Measurements from ENCODE around the gene PSKH1.

Gene PSKH1

GRCh38 chr16:67954421-67955196, 61.6 kb downstream of the PSKH1 start:
- no peaks in the 10 kb centered on the region for H3K36me3 ChIP-seq (ENCODE audit: insufficient read depth, low read length)
- no peak overlapping the region for H3K9ac ChIP-seq (ENCODE audit: low read depth, low read length, poor library complexity, severe bottlenecking)
- no peaks in the 10 kb centered on the region for H3K9me2 ChIP-seq (replicated peaks; ENCODE audit: low read depth, low read length)
- TF ChIP-seq EZH2phosphoT487 (IDR thresholded peaks at IDR 0.05; ENCODE audit: borderline replicate concordance) (no peak), CTCF (conservative IDR thresholded peaks at IDR 0.05; ENCODE audit: low read length) (no peak)
- no peak overlapping the region for H2AFZ ChIP-seq (ENCODE audit: low read length)
- no peaks in the 10 kb centered on the region for H3K27me3 ChIP-seq (ENCODE audit: insufficient read depth, low read length, poor library complexity, severe bottlenecking)
- H3K4me2 ChIP-seq (ENCODE audit: low read depth, low read length, poor library complexity, severe bottlenecking), result no peak overlapping the region
- H3K9me3 ChIP-seq (ENCODE audit: insufficient read depth, low read depth, low read length), result no peaks in the 10 kb centered on the region
- no peaks in the 10 kb centered on the region for H3K4me1 ChIP-seq (ENCODE audit: insufficient read depth, low read length, poor library complexity, severe bottlenecking)
- no peaks in the 10 kb centered on the region for H3K79me2 ChIP-seq (ENCODE audit: insufficient read depth, low read length)
- H4K20me1 ChIP-seq (ENCODE audit: insufficient read depth, low read length, poor library complexity, severe bottlenecking), result no peaks in the 10 kb centered on the region
- no peak overlapping the region for H3K4me3 ChIP-seq (ENCODE audit: low read length, poor library complexity, severe bottlenecking)
- H3F3A ChIP-seq (ENCODE audit: low read depth), result no peaks in the 10 kb centered on the region

- Histone ChIP-seq H3K27me3 (ENCODE audit: insufficient read depth, low read length, poor library complexity, severe bottlenecking) (no peaks in the 10 kb centered on the region), H3F3A (ENCODE audit: low read depth) (no peaks in the 10 kb centered on the region), H4K20me1 (ENCODE audit: insufficient read depth, low read length, poor library complexity, severe bottlenecking) (no peaks in the 10 kb centered on the region), H3K4me3 (ENCODE audit: low read length, poor library complexity, severe bottlenecking) (no peak overlapping the region), H3K4me1 (ENCODE audit: insufficient read depth, low read length, poor library complexity, severe bottlenecking) (no peaks in the 10 kb centered on the region), H3K9ac (ENCODE audit: low read depth, low read length, poor library complexity, severe bottlenecking) (no peak overlapping the region), H3K36me3 (ENCODE audit: insufficient read depth, low read length) (no peaks in the 10 kb centered on the region), H3K9me2 (replicated peaks; ENCODE audit: low read depth, low read length) (no peaks in the 10 kb centered on the region), H3K9me3 (ENCODE audit: insufficient read depth, low read depth, low read length) (no peaks in the 10 kb centered on the region), H3K79me2 (ENCODE audit: insufficient read depth, low read length) (no peaks in the 10 kb centered on the region), H3K4me2 (ENCODE audit: low read depth, low read length, poor library complexity, severe bottlenecking) (no peak overlapping the region), H2AFZ (ENCODE audit: low read length) (no peak overlapping the region)
- no peak for TF ChIP-seq CTCF (conservative IDR thresholded peaks at IDR 0.05; ENCODE audit: low read length)
- TF ChIP-seq EZH2phosphoT487 (IDR thresholded peaks at IDR 0.05; ENCODE audit: borderline replicate concordance), result no peak
Measured at GRCh38 chr16:67957622-67958021, 64.6 kb downstream of the PSKH1 start.

GRCh38 chr16:67959536-67960329, 66.7 kb downstream of the PSKH1 start:
- H3K9ac ChIP-seq (ENCODE audit: low read depth, low read length, poor library complexity, severe bottlenecking), result no peak overlapping the region
- no peaks in the 10 kb centered on the region for H3K9me2 ChIP-seq (replicated peaks; ENCODE audit: low read depth, low read length)
- TF ChIP-seq EZH2phosphoT487 (IDR thresholded peaks at IDR 0.05; ENCODE audit: borderline replicate concordance) (no peak), CTCF (conservative IDR thresholded peaks at IDR 0.05; ENCODE audit: low read length) (no peak)
- no peak overlapping the region for H3K4me3 ChIP-seq (ENCODE audit: low read length, poor library complexity, severe bottlenecking)
- H3K4me2 ChIP-seq (ENCODE audit: low read depth, low read length, poor library complexity, severe bottlenecking), result no peak overlapping the region
- no peaks in the 10 kb centered on the region for H3K27me3 ChIP-seq (ENCODE audit: insufficient read depth, low read length, poor library complexity, severe bottlenecking)
- H3K79me2 ChIP-seq (ENCODE audit: insufficient read depth, low read length), result no peaks in the 10 kb centered on the region
- no peaks in the 10 kb centered on the region for H3K9me3 ChIP-seq (ENCODE audit: insufficient read depth, low read depth, low read length)
- no peaks in the 10 kb centered on the region for H3F3A ChIP-seq (ENCODE audit: low read depth)
- H2AFZ ChIP-seq (ENCODE audit: low read length), result no peak overlapping the region
- no peaks in the 10 kb centered on the region for H3K4me1 ChIP-seq (ENCODE audit: insufficient read depth, low read length, poor library complexity, severe bottlenecking)
- no peaks in the 10 kb centered on the region for H3K36me3 ChIP-seq (ENCODE audit: insufficient read depth, low read length)
- H4K20me1 ChIP-seq (ENCODE audit: insufficient read depth, low read length, poor library complexity, severe bottlenecking), result no peaks in the 10 kb centered on the region

All from Loucy (cell line).